Naive thymus-derived CD8-positive, alpha-beta T cell (primary cell): ENCODE data around the gene LGR5. TPM values are rescaled to one million over a fixed set of nuclear protein-coding genes. Genes with fewer than 3 reads are reported as not detected.

Experiments
- ATAC-seq, 2 donors: fragments of 150-1000 bp; cut with Tn5 transposase in 1 of 2; sonication (Bioruptor Pico), chemical (Tn5 transposase) in 1 of 2; 1 replicate in 1 of 2; 2 replicates in 1 of 2; pipeline ENCODE4 v1.10.0; 2021; ENCODE audit warnings: mild to moderate bottlenecking in 2 of 2, moderate library complexity in 2 of 2
- POLR2A ChIA-PET: fragments of 350-600 bp; sonication (Branson Sonifier 250); formaldehyde crosslinking; loops from one replicate; lab custom pipeline; 2021; ENCODE audit warnings: antibody characterized with exemption; lab: Charles Lee
- DNase-seq, 10 donors: peaks; one replicate each; pipeline versions ENCODE4 v3.0.0 to v3.0.0-alpha.2; 2020 to 2022
- H3K27ac Mint-ChIP-seq, 10 donors: one replicate each; pipeline ENCODE4 v1.8.0; 2020 to 2022; ENCODE audit warnings: mild to moderate bottlenecking in 10 of 10, mixed read lengths in 10 of 10, moderate library complexity in 4 of 10, inconsistent platforms in 1 of 10
- H3K27me3 Mint-ChIP-seq, 5 donors: one replicate each; pipeline ENCODE4 v1.8.0; 2021 to 2022; ENCODE audit warnings: mixed read lengths in 5 of 5
- H3K36me3 Mint-ChIP-seq, 3 donors: one replicate each; pipeline ENCODE4 v1.8.0; 2020 to 2022; ENCODE audit warnings: mixed read lengths in 3 of 3, mild to moderate bottlenecking in 2 of 3, inconsistent platforms in 1 of 3
- H3K4me1 Mint-ChIP-seq, 4 donors: one replicate each; pipeline ENCODE4 v1.8.0; 2021 to 2022; ENCODE audit warnings: mixed read lengths in 4 of 4
- H3K4me3 Mint-ChIP-seq, 10 donors: one replicate each; pipeline ENCODE4 v1.8.0; 2020 to 2022; ENCODE audit warnings: mild to moderate bottlenecking in 10 of 10, mixed read lengths in 10 of 10, moderate library complexity in 6 of 10, inconsistent platforms in 1 of 10
- H3K9me3 Mint-ChIP-seq, 9 donors: one replicate each; pipeline ENCODE4 v1.8.0; 2020 to 2022; ENCODE audit warnings: mixed read lengths in 9 of 9, mild to moderate bottlenecking in 3 of 9, inconsistent platforms in 1 of 9, moderate library complexity in 1 of 9
- polyA plus RNA-seq, 3 donors: library from polyadenylated mRNA; unstranded; fragments of 300-500 nt; fragmentation: Illumina TruSeq; gene quantifications; one replicate each; pipeline ENCODE4 v1.2.3, GENCODE V29; 2021
- total RNA-seq, 8 experiments: library from RNA in 2 of 8; stranded (reverse) in 2 of 8; gene quantifications; one replicate each; pipeline ENCODE4 v1.2.3 and lab custom pipeline; 2021 to 2026

LGR5 gene
- total and polyA plus RNA-seq, 5 experiments from 2014 or later: not detected

DNA sequence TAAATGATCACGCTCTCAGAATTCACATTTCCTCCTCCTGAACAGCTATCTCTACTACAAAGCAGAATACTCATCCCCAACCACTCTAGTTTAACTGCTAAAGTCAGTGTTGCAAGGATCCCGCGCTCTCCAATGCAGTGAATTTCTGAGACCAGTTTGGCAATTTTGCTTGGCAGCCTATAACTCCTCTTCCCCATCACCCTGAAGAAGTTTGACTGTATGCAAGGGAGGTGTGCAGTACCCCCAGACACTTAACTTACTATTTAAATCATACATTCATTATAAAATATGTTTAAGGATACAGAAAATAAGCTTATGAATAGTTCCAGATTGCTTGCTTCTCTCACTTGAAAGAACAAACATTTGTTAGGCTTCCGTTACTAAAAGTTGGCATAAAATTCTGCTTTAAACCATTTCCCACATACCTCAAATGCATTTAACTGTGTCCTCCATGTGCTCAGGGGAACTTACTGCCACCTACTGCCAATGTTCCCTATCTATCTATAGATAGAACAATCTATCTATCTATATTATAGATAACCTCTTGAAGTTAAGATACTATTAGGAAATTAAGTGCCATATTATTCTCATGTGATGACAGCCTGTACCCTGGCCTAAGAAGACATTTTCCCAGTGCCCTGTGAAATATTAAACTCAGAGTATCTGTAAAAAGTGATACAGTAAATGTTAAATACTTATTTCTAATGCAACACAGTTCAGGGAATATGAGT lies 2.4 kb downstream of the LGR5 start:
- no peak for DNase-seq
- Mint-ChIP-seq H3K36me3 (peaks cover 0 to 13% (median 0%) of the 10 kb centered on the region in 3 donors), H3K9me3 (peaks cover 0 to 8% (median 5%) of the 10 kb centered on the region in 9 donors), H3K4me3 (peak overlapping the region in 5 of 10 donors; percentile 2 to 79 (median 39)), H3K27ac (no peak overlapping the region), H3K4me1 (peaks cover 16 to 32% (median 24%) of the 10 kb centered on the region in 4 donors), H3K27me3 (peaks cover 36 to 52% (median 47%) of the 10 kb centered on the region in 5 donors)
- no peak for ATAC-seq
- POLR2A ChIA-PET: no interaction called here

DNA sequence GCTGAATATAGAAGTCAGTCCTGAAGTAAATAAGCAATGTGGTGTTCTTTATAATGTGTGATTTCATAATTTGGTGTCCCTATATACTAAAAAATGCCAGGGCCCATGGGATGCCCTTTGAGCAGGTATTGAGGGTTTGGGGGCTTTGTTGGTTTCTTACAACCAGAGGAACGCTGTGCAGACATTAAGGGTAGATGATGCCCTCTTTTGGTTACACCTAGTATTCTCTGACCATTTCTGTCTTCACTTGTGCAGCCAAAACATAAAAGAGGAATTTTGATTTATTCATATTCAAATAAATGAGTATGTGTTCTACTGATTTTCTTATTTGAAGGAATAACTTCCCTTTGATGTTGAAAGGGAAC lies 3.0 kb downstream of the LGR5 start:
- Mint-ChIP-seq H3K9me3 (peaks cover 0 to 3% (median 0%) of the 10 kb centered on the region in 9 donors), H3K27me3 (peaks cover 33 to 48% (median 41%) of the 10 kb centered on the region in 5 donors), H3K4me1 (peaks cover 16 to 32% (median 24%) of the 10 kb centered on the region in 4 donors), H3K27ac (no peak overlapping the region), H3K4me3 (no peak overlapping the region), H3K36me3 (peaks cover 0 to 7% (median 0%) of the 10 kb centered on the region in 3 donors)
- POLR2A ChIA-PET: no interaction called here
- ATAC-seq: no peak
- DNase-seq: no peak

GRCh38 chr12:71445071-71445470 lies 5.5 kb downstream of the LGR5 start:
- POLR2A ChIA-PET: no interaction called here
- H3K4me1 Mint-ChIP-seq: peaks cover 10 to 17% (median 15%) of the 10 kb centered on the region in 4 donors
- no peak for ATAC-seq
- H3K27me3 Mint-ChIP-seq: peaks cover 20 to 33% (median 27%) of the 10 kb centered on the region in 5 donors
- no peak overlapping the region for H3K27ac Mint-ChIP-seq
- H3K9me3 Mint-ChIP-seq: no peaks in the 10 kb centered on the region
- no peak overlapping the region for H3K4me3 Mint-ChIP-seq
- H3K36me3 Mint-ChIP-seq: no peaks in the 10 kb centered on the region
- no peak for DNase-seq

- POLR2A ChIA-PET: no interaction called here
- Mint-ChIP-seq H3K36me3 (no peaks in the 10 kb centered on the region), H3K9me3 (peaks cover 0 to 3% (median 0%) of the 10 kb centered on the region in 9 donors), H3K27ac (peak overlapping the region in 1 of 10 donors; percentile 46), H3K27me3 (peaks cover 10 to 26% (median 13%) of the 10 kb centered on the region in 5 donors), H3K4me3 (no peak overlapping the region), H3K4me1 (peaks cover 0 to 2% (median under 1%) of the 10 kb centered on the region in 4 donors)
- DNase-seq (no peak), ATAC-seq (no peak)
Measured at GRCh38 chr12:71447691-71448132, 8.1 kb downstream of the LGR5 start.

GRCh38 chr12:71448150-71448581 lies 8.6 kb downstream of the LGR5 start:
- no peak for DNase-seq
- H3K9me3 Mint-ChIP-seq: peaks cover 0 to 3% (median 0%) of the 10 kb centered on the region in 9 donors
- H3K36me3 Mint-ChIP-seq: no peaks in the 10 kb centered on the region
- H3K27me3 Mint-ChIP-seq: peaks cover 9 to 26% (median 12%) of the 10 kb centered on the region in 5 donors
- POLR2A ChIA-PET: no interaction called here
- H3K4me3 Mint-ChIP-seq: no peak overlapping the region
- peak overlapping the region in 1 of 10 donors; percentile 46 for H3K27ac Mint-ChIP-seq
- peaks cover 0 to 2% (median under 1%) of the 10 kb centered on the region in 4 donors for H3K4me1 Mint-ChIP-seq
- no peak for ATAC-seq

- peaks cover 0 to 3% (median 0%) of the 10 kb centered on the region in 9 donors for H3K9me3 Mint-ChIP-seq
- no peak overlapping the region for H3K4me3 Mint-ChIP-seq
- H3K36me3 Mint-ChIP-seq: peaks cover 0 to 2% (median 0%) of the 10 kb centered on the region in 3 donors
- POLR2A ChIA-PET: no interaction called here
- H3K4me1 Mint-ChIP-seq: peaks cover 0 to 2% (median under 1%) of the 10 kb centered on the region in 4 donors
- H3K27ac Mint-ChIP-seq: no peak overlapping the region
- ATAC-seq (no peak), DNase-seq (no peak)
- H3K27me3 Mint-ChIP-seq: peaks cover 11 to 36% (median 13%) of the 10 kb centered on the region in 5 donors
Measured at GRCh38 chr12:71449373-71450070, 9.9 kb downstream of the LGR5 start.

DNA sequence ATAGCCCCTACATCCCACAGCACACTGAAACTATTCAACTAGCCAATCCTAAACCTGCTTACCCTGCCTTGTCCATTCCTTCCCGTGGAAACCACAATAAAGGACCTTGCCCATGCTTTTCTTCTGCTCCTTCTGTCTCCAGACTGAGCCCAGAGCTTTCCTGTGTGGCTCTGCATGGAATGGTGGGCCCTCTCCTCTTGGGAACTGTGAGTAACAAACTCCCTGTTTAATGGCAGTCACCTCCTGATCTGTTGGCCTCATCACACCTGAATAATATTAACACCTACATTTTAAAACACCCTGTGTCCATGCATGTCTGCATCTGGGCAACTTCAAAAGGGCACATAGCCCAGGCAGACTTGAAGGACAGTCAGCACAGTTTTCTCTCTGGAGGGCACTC lies 12.4 kb downstream of the LGR5 start:
- ATAC-seq: no peak
- POLR2A ChIA-PET: no interaction called here
- Mint-ChIP-seq H3K4me1 (peaks cover 0 to 2% (median under 1%) of the 10 kb centered on the region in 4 donors), H3K27me3 (peaks cover 5 to 31% (median 17%) of the 10 kb centered on the region in 5 donors), H3K36me3 (peaks cover 0 to 2% (median 0%) of the 10 kb centered on the region in 3 donors), H3K27ac (no peak overlapping the region), H3K4me3 (no peak overlapping the region), H3K9me3 (peaks cover 0 to 3% (median 0%) of the 10 kb centered on the region in 9 donors)
- no peak for DNase-seq

DNA sequence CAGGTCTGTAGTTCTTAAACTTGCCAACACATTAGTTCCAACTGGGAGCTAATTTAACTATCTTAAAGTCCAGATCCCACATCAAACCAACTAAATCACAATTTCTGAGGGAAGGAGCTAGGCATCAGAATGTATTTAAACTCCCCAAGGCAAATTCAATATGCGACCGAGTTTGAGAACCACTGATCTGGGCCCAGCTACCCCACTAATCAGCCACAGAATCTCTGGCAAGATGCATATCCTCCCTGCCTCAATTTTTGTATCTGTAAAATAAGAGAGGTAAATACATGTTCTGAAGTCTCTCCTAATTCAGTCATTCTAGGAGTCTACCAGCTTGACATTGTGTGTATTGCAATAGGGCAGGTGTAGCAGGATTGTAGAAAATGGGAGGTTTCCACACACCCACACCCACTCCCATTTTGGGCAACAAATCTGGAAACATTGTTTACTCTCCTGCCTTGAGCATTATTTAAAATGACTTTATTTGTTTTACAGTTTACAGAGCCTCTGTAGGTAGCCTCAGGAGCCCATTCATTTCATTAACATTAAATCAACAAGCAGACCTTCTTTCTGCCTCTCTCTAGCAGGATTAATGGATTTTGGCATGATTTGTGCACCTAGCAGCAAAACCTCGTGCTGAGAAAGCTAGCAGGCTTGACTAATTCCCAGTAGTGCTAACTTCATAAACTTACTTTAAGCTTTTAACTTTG lies 15.6 kb downstream of the LGR5 start:
- Mint-ChIP-seq H3K27ac (peak overlapping the region in 1 of 10 donors; percentile 5), H3K36me3 (peaks cover 0 to 2% (median 0%) of the 10 kb centered on the region in 3 donors), H3K4me3 (no peak overlapping the region), H3K4me1 (no peaks in the 10 kb centered on the region), H3K9me3 (peaks cover 0 to 3% (median 0%) of the 10 kb centered on the region in 9 donors), H3K27me3 (peaks cover 3 to 28% (median 17%) of the 10 kb centered on the region in 5 donors)
- POLR2A ChIA-PET: no interaction called here
- ATAC-seq: no peak
- no peak for DNase-seq

DNA sequence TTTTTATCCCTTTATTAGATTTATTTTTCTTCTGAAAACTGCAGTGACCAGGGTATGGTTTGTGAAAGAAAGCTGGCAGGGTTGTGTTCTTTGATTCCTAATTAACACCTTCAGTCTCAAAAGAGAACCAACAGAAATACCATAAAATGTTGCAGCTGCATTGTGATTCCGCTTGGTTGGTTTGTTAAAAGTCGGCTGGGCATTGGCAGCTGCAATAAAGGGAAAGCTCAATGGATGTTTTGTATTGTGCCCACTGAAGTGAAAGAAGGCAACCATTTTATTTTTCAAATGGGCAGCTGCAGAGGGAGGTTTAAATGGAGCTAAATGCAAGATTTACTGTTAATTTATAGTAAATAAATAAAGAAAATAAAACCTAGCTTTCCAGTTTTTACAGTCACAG lies 16.7 kb downstream of the LGR5 start:
- H3K4me3 Mint-ChIP-seq: no peak overlapping the region
- no peak overlapping the region for H3K27ac Mint-ChIP-seq
- POLR2A ChIA-PET: no interaction called here
- H3K36me3 Mint-ChIP-seq: peaks cover 0 to 2% (median 0%) of the 10 kb centered on the region in 3 donors
- DNase-seq (no peak), ATAC-seq (no peak)
- H3K9me3 Mint-ChIP-seq: peaks cover 0 to 3% (median 0%) of the 10 kb centered on the region in 9 donors
- no peaks in the 10 kb centered on the region for H3K4me1 Mint-ChIP-seq
- H3K27me3 Mint-ChIP-seq: peaks cover 3 to 28% (median 17%) of the 10 kb centered on the region in 5 donors

DNA sequence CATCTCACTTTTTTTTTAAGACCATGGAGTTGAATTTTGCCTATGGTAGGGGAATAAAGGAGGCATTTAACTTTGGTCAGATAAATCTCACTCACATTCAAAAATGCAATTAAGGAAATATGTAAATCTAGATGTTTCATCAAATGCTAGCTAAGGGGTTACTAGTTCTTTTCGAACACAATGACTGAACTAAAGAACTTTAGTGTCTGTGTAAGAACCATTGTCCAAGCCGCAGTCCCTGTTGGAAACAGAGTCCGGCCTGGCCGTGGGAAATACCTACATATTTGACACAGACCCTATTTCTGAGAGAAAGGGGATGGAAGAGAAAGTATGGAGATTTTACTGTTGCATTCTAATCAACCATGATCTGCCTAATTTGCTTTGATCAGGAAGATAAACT lies 17.4 kb downstream of the LGR5 start:
- no peaks in the 10 kb centered on the region for H3K4me1 Mint-ChIP-seq
- peaks cover 3 to 22% (median 17%) of the 10 kb centered on the region in 5 donors for H3K27me3 Mint-ChIP-seq
- no peak overlapping the region for H3K27ac Mint-ChIP-seq
- POLR2A ChIA-PET: no interaction called here
- no peak overlapping the region for H3K4me3 Mint-ChIP-seq
- H3K36me3 Mint-ChIP-seq: peaks cover 0 to 2% (median 0%) of the 10 kb centered on the region in 3 donors
- DNase-seq (no peak), ATAC-seq (no peak)
- peaks cover 0 to 3% (median 0%) of the 10 kb centered on the region in 9 donors for H3K9me3 Mint-ChIP-seq

DNA sequence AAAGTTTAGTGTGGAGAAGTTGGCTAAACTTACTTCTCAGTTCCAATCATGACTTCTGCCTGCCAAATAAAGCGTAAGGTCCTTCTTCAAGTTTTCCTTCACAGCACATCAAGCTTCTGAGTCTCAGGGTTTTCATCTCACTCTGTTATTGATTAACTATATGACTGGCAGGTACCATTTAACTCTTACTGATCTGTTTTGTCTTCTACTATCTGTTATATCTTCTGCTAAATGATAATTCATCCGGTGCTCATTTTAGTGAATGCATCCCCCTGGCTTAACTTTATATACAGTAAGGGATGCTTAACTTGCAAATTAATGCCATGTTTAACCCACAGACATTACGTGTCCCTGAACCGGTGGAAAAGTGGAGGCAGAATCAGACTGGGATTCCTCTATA lies 20.7 kb downstream of the LGR5 start:
- DNase-seq (no peak), ATAC-seq (no peak)
- Mint-ChIP-seq H3K4me1 (no peaks in the 10 kb centered on the region), H3K36me3 (no peaks in the 10 kb centered on the region), H3K27ac (no peak overlapping the region), H3K27me3 (peaks cover 0 to 14% (median 5%) of the 10 kb centered on the region in 5 donors), H3K4me3 (no peak overlapping the region), H3K9me3 (no peaks in the 10 kb centered on the region)
- POLR2A ChIA-PET: no interaction called here

DNA sequence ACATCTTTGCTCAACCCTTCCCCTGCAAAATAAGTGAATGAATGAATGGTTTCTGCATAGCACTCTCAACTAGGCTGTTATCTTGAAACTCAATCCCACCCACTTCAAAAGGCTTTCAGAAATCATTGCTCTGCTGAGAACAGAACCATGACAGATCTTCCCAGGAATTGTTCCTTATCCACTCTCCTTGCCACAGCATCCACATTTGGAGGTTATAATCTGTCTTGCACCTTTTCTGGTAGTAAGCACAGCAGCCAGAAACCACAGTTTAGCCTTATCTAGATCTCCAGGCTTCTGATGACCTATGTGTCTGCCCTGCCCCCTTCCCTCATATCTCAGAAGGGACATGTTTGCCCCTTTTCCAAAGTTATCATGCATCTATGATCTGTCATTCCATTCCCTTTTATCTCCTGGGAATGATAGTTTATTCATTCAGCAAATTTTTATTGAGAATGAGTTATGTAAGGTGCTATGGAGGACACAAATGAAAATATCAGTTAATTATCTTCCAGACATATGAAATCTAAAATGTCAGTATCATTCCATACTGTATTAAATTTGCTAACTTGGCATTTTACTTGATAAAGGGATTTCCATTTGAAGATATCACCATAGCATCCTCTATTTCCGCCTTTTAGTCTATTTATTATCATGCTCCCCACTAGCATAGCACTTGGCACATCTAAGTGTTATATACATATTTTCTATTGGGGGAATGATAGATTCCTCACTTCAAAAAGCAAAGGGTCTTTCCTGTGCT lies 21.4 kb downstream of the LGR5 start:
- ATAC-seq (no peak), DNase-seq (no peak)
- H3K27ac Mint-ChIP-seq: no peak overlapping the region
- no peaks in the 10 kb centered on the region for H3K4me1 Mint-ChIP-seq
- H3K36me3 Mint-ChIP-seq: no peaks in the 10 kb centered on the region
- peaks cover 0 to 20% (median 8%) of the 10 kb centered on the region in 5 donors for H3K27me3 Mint-ChIP-seq
- POLR2A ChIA-PET: no interaction called here
- no peaks in the 10 kb centered on the region for H3K9me3 Mint-ChIP-seq
- H3K4me3 Mint-ChIP-seq: no peak overlapping the region
